ENCODE measurements around the gene KCNS3.

KCNS3 gene

DNA sequence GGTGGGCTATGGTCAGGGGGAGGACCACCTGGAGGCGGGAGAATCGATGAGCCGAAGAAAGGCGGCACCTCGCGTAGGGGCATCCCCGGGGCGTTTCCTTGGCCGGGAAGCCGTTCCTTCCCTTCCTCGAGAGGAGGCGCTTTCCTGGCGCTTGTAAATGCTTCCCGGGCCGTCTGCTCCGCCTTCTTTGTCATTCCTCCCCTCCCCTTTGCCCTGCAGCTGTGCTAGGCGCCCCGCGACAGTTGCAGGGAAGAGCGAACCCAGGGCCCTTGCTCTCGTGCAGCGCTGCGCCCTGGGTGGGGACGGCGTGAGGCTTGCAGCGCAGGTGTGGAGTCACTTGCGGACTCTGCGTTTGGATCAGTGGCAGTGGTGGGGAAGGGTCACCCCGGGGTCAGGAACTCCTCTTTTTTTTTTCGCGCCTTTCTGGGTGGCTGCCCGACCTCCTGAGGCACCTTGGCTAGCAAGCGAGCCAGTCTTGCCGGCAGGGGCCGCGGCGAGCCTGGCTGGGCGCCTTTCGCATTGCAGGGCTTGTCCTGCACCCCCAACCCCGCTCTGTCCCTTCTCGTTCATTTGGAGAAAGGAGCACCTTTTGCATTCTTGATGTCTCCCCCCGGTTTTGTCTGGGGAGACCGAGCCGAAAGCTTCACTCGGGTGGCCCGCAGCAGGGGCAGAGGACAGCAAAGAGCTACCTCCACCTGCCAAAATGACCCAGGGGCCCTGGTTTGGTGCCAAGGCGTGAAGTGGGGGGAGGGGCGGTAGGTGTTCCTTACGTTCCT, 858 bp downstream of the KCNS3 start:
- DNase-seq: no peak

DNA sequence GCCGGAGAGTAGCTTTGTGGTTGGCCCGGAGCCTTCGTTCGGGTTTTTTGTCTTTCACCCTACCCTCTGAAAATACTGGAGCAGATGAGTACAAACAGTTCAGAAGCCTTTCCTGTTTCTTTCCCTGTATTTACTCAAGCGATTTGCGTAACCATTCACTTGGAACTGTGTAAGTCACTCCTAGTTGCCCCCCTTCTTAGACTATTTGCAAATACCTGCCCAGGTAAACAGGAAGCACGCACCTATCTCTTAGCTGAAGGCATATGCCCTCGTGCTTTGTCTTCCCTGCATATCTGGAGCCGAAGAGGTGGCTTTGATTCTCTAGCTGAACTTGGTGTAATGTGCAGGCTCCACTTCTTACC, 1.4 kb downstream of the KCNS3 start:
- DNase-seq: no peak

DNA sequence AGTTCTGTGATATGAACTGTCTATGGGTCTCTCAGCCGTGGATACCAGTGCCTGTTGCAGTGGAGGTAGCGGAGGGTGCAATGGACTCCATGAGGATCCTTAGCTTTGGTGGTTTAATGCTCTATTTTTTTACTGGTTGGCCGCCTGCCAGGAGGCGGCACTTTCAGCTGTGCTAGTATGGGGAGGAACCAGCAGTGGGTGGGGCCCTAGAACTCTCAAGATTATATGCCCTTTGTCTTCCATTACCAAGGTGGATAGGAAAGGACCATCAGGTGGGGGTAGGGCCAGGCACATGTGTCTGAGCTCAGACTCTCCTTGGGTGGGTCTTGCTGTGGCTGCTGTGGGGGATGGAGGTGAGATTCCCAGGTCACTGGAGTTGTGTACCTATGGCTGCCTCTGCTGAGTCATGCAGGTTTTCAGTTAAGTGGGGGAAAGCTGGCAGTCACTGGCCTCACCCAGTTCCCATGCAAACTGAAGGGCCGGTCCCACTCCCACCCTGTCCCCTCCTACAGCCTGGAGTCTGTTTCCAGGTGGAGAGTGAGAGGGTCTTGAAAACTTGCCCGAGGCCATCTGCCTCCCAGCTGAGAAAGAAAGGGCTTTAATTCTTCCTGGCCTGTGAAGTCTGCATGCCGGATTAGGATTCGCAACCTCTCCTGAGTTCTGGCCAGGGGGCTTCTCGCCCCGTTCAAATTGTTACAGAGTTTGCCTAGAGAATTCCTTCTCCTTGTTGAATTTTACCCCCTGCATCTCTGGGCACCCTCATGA, 14.5 kb downstream of the KCNS3 start:
- DNase-seq: no peak

- DNase-seq: no peak
These were observed 15.5 kb downstream of the KCNS3 start for GRCh38 chr2:17894005-17894404.

- no peak for DNase-seq
These were observed 16.1 kb downstream of the KCNS3 start for GRCh38 chr2:17894556-17894955.

DNA sequence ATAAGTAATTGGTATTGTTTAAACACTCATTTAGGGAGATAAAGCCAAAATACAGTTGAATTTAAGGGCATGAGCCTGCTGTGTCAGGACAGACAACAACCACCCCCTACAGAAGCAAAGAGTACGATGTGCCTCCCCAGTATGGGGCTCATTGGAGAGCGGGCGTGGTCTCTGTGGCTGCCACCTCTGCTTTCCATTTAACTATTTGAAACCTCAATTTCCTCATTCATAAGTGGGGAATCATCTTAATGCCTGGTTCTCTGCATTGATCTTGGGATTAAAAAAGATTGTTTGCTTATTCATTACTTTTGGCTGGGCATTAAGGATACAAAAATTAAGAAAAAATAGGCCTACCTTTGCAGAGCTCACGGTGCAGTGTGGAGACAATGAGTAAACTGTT, 21.4 kb downstream of the KCNS3 start:
- DNase-seq: no peak

- no peak for DNase-seq
These were observed 22.8 kb downstream of the KCNS3 start for GRCh38 chr2:17901246-17901645.

- DNase-seq: no peak
These were observed 32.5 kb downstream of the KCNS3 start for GRCh38 chr2:17910980-17911379.

DNA sequence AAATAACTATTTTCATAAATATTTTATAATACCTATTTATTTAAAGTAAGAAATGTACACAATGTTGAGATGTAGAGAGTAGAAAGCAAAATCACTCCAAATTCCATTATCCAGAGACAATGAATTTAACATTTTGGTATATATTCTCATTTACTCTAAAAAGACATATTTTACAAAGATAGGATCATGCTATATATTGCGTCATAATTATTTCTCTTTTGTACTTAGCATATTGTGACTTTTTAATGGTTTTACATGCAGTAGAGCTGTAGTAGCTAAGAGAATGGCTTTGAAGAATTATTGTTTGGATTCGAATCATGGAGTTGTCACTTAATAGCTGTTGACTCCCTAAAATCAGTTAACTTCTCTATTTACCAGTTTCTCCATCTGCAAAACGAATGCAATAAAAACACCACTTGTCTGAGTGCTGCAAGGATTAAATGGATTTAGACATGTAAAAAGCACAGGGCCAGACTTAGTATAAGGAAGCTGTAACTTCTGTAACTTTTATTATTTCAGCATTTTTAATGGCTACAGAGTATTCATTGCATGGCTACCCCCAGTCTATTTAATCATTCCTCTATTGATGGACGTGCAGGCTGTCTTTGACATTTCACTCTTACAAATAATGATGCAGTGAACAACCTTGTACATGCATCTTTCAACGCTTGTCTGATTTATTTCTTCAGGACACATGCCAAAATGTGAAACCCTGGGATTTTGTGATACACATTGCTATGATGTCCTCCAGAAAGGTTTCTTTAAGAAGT, 33.2 kb downstream of the KCNS3 start:
- no peak for DNase-seq

DNA sequence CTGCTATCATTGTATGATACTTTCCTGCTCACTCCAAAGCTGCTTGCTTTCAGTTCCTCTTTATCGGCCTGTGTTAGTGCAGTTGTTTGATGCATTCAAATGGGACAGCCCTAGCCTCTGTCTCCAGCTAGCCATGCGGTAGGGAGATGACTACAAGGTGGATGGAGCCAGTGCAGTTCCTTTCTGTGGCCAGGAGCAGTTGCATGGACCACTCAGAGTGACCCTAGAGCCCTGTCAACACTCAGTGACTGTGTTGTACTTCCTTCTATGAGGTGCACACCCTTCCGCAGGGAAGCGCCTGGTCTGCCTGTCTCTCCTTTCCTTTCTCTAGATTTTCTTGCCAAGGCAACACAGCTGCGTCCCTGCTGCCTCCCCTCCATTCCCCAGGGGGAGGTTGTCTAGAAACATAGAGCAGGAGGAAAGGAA, 33.8 kb downstream of the KCNS3 start:
- DNase-seq: no peak

- no peak for DNase-seq
These were observed 36.6 kb downstream of the KCNS3 start for GRCh38 chr2:17915099-17915498.

- no peak for DNase-seq
These were observed 37.5 kb downstream of the KCNS3 start for GRCh38 chr2:17915811-17916518.

DNA sequence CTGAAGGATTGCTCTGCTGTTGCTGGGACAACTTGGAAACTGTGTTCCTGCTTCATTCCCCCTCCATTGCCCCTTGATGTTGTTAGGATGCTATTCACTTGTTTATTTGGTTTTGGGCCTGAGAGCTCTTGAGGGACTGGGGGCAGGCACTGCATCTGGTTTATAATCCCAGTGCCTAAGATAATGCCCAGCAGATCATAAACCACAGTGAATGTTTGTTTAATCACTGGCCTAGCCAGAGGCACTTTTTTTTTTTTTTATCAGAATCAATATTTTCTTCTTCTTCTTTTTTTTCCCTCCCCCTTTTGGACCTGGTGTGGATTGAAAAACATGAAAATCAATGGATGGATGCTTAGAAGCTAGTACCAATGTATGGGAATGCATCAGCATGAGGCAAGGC, 38.1 kb downstream of the KCNS3 start:
- DNase-seq: no peak

DNA sequence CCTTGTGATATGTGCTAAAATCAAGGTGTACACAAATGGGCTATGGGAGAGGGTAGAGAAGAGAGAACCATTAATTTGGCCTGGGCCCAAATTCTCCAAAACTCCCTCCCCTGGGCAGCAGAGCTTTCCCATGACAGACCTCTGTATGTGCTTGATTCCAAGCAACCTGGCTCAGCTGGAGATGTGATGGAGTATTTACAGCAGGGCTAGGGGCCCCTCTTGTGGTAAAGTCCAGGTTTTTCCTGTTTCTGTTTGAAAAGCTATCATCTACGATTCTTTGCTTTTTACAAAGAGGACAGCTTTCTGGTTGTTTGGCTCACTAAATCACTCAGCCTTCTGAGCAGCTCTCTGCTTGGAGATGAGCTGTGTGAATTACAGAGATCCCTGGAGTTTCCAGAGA, 40.3 kb downstream of the KCNS3 start:
- DNase-seq: peak; percentile 30

GRCh38 chr2:17930773-17931172, 52.3 kb downstream of the KCNS3 start:
- DNase-seq: no peak

GRCh38 chr2:17933256-17933655, 54.8 kb downstream of the KCNS3 start:
- no peak for DNase-seq

- no peak for DNase-seq
These were observed 56.3 kb downstream of the KCNS3 start for GRCh38 chr2:17934721-17935120.

DNA sequence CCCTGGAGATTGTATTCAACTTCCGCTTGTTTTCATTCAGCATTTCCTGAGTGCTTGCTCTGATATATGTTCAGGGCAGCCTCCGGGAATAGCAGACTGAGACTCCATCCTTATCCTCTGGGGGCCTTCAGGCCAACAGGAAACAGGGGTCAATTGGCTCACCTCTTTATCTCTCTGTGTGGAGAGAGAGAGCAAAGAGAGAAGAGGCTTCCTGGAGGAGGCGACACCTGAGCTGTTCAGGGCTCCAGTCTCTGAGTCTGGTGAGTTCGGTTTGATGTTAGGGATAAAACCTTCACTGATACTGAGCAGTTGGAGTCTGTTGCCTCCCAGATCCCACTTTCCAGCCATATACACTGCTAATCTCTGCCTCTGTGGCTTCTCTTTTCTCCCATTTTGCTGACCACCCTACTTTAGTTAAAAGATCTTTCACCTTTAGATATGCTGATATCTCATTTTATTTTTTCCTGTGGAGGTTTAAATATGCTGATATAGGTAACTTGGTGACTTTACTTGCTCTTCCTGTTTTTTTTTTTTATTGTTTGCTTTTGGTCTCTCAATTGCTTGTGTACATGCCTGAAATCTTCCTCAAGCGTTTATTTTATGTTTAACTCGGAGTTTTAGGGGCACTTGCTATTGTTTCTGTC, 56.9 kb downstream of the KCNS3 start:
- DNase-seq: no peak

GRCh38 chr2:17936599-17936998, 58.1 kb downstream of the KCNS3 start:
- no peak for DNase-seq

DNA sequence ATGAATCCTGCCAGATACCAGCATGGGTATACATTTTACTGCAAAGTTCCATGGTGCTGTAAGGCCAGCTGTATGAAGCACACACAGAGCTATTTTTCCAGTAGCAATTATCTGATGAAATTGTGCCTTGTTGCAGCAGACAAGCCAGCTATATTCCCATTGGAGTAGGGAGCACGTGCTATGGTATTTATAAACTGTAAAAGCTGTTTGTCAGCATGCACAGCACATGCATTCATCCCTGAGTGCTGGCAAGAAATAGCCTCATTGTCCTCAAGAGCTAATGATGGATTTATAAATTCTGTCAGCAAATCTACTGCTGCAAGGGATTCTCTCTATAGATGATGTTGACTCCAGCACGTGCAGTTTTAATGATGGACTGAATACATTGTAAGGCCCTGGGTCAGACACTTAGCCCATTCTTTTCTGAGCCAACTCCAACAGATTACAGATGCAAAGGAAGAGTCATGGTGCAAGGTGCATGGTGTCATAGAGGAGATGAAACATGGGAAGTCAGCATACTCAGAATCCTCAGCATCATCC, 61.7 kb downstream of the KCNS3 start:
- DNase-seq: no peak

DNA sequence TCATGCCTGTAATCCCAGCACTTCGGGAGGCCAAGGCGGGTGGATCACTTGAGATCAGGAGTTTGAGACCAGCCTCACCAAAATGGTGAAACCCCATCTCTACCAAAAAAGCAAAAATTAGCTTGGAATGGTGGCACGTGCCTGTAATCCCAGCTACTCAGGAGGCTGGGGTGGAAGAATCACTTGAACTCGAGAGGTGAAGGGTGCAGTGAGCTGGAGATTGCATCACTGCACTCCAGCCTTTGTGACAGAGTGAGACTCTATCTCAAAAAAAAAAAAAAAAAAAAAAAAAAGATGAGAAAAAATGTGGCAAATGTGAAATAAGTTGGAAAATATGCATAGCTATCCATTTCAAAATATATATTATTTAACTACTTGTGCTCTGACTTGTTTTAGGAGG, 65.0 kb downstream of the KCNS3 start:
- DNase-seq: no peak

DNA sequence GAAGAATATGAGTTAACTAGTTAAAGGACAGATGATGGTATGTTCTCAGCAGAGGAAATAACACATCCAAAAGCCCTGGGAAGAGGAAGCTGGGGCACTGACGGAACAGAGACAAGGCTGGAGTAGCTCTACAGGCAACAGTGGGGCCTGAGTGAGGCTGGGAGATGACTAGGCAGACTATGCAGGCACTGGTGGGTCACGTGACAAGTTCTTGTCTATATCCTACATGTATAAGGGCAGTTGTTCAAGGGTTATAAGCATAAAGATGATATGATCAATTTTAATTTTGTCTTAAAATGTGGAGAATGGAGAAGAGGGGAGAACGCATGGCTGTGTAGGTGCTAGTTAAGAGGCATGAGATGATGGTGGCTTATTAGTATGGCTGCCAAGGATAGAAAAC, 68.6 kb downstream of the KCNS3 start:
- no peak for DNase-seq
